Measurements from ENCODE around the gene PPT1.

PPT1 gene

GRCh38 chr1:40107290-40107959 is 10.4 kb upstream of the PPT1 start:
- no peak for DNase-seq (ENCODE audit: low read depth)
- no peak for TF ChIP-seq CTCF (IDR thresholded peaks at IDR 0.05; ENCODE audit: control insufficient read depth, insufficient read depth, low read depth, low read length, missing control alignments)
- no peak overlapping the region for H3K4me3 ChIP-seq (ENCODE audit: control insufficient read depth, low read depth, low read length)

GRCh38 chr1:40105028-40105427 is 8.0 kb upstream of the PPT1 start:
- H3K4me3 ChIP-seq (ENCODE audit: control insufficient read depth, low read depth, low read length), result no peak overlapping the region
- DNase-seq (ENCODE audit: low read depth), result no peak
- no peak for TF ChIP-seq CTCF (IDR thresholded peaks at IDR 0.05; ENCODE audit: control insufficient read depth, insufficient read depth, low read depth, low read length, missing control alignments)

GRCh38 chr1:40102896-40103295 is 5.8 kb upstream of the PPT1 start:
- H3K4me3 ChIP-seq (ENCODE audit: control insufficient read depth, low read depth, low read length), result no peak overlapping the region
- no peak for DNase-seq (ENCODE audit: low read depth)
- no peak for TF ChIP-seq CTCF (IDR thresholded peaks at IDR 0.05; ENCODE audit: control insufficient read depth, insufficient read depth, low read depth, low read length, missing control alignments)

GRCh38 chr1:40102038-40102437 is 5.0 kb upstream of the PPT1 start:
- no peak for DNase-seq (ENCODE audit: low read depth)
- no peak for TF ChIP-seq CTCF (IDR thresholded peaks at IDR 0.05; ENCODE audit: control insufficient read depth, insufficient read depth, low read depth, low read length, missing control alignments)
- H3K4me3 ChIP-seq (ENCODE audit: control insufficient read depth, low read depth, low read length), result no peak overlapping the region

- DNase-seq (ENCODE audit: low read depth), result no peak
- peak overlapping the region; percentile 74 for H3K4me3 ChIP-seq (ENCODE audit: control insufficient read depth, low read depth, low read length)
- no peak for TF ChIP-seq CTCF (IDR thresholded peaks at IDR 0.05; ENCODE audit: control insufficient read depth, insufficient read depth, low read depth, low read length, missing control alignments)
Measured at GRCh38 chr1:40096646-40096976, 441 bp downstream of the PPT1 start.

GRCh38 chr1:40095806-40096205 is 1.2 kb downstream of the PPT1 start:
- TF ChIP-seq CTCF (IDR thresholded peaks at IDR 0.05; ENCODE audit: control insufficient read depth, insufficient read depth, low read depth, low read length, missing control alignments), result no peak
- no peak overlapping the region for H3K4me3 ChIP-seq (ENCODE audit: control insufficient read depth, low read depth, low read length)

More at GRCh38 chr1:40095806-40096205, 1.2 kb downstream of the PPT1 start:
- DNase-seq (ENCODE audit: low read depth), result no peak

Data from AG09309 (cell line).